ENCODE results near the gene ERC2.
A peak's percentile ranks its signal among the peaks of the same experiment; 100 is the strongest.

The ERC2 gene

GRCh38 chr3:56494679-56495322 lies 26.5 kb upstream of the ERC2 start:
- Histone ChIP-seq H3K4me1 (ENCODE audit: insufficient read depth, low read length, poor library complexity, severe bottlenecking) (no peaks in the 10 kb centered on the region), H3K79me2 (ENCODE audit: insufficient read depth, low read length) (no peaks in the 10 kb centered on the region), H3K9me2 (replicated peaks; ENCODE audit: low read depth, low read length) (no peaks in the 10 kb centered on the region), H3K9me3 (ENCODE audit: insufficient read depth, low read depth, low read length) (no peaks in the 10 kb centered on the region), H3K36me3 (ENCODE audit: insufficient read depth, low read length) (no peaks in the 10 kb centered on the region), H2AFZ (ENCODE audit: low read length) (no peak overlapping the region), H3F3A (ENCODE audit: low read depth) (no peaks in the 10 kb centered on the region), H3K4me2 (ENCODE audit: low read depth, low read length, poor library complexity, severe bottlenecking) (no peak overlapping the region), H4K20me1 (ENCODE audit: insufficient read depth, low read length, poor library complexity, severe bottlenecking) (no peaks in the 10 kb centered on the region), H3K4me3 (ENCODE audit: low read length, poor library complexity, severe bottlenecking) (no peak overlapping the region), H3K27me3 (ENCODE audit: insufficient read depth, low read length, poor library complexity, severe bottlenecking) (no peaks in the 10 kb centered on the region), H3K9ac (ENCODE audit: low read depth, low read length, poor library complexity, severe bottlenecking) (no peak overlapping the region)
- TF ChIP-seq CTCF (conservative IDR thresholded peaks at IDR 0.05; ENCODE audit: low read length) (peak; percentile 99), EZH2phosphoT487 (IDR thresholded peaks at IDR 0.05; ENCODE audit: borderline replicate concordance) (no peak)

GRCh38 chr3:56491566-56491965 lies 23.3 kb upstream of the ERC2 start:
- Histone ChIP-seq H3K9me2 (replicated peaks; ENCODE audit: low read depth, low read length) (no peaks in the 10 kb centered on the region; the same call in 1 of the 2 replicates), H3K79me2 (ENCODE audit: insufficient read depth, low read length) (no peaks in the 10 kb centered on the region), H3K4me3 (ENCODE audit: low read length, poor library complexity, severe bottlenecking) (no peak overlapping the region), H3K9me3 (ENCODE audit: insufficient read depth, low read depth, low read length) (no peaks in the 10 kb centered on the region), H2AFZ (ENCODE audit: low read length) (no peak overlapping the region), H3K4me1 (ENCODE audit: insufficient read depth, low read length, poor library complexity, severe bottlenecking) (no peaks in the 10 kb centered on the region), H3K27me3 (ENCODE audit: insufficient read depth, low read length, poor library complexity, severe bottlenecking) (no peaks in the 10 kb centered on the region), H3K36me3 (ENCODE audit: insufficient read depth, low read length) (no peaks in the 10 kb centered on the region), H3K9ac (ENCODE audit: low read depth, low read length, poor library complexity, severe bottlenecking) (no peak overlapping the region), H3K4me2 (ENCODE audit: low read depth, low read length, poor library complexity, severe bottlenecking) (no peak overlapping the region), H3F3A (ENCODE audit: low read depth) (no peaks in the 10 kb centered on the region), H4K20me1 (ENCODE audit: insufficient read depth, low read length, poor library complexity, severe bottlenecking) (no peaks in the 10 kb centered on the region)
- TF ChIP-seq EZH2phosphoT487 (IDR thresholded peaks at IDR 0.05; ENCODE audit: borderline replicate concordance) (no peak), CTCF (conservative IDR thresholded peaks at IDR 0.05; ENCODE audit: low read length) (no peak)

GRCh38 chr3:56488812-56489600 lies 20.7 kb upstream of the ERC2 start:
- no peak overlapping the region for H3K4me3 ChIP-seq (ENCODE audit: low read length, poor library complexity, severe bottlenecking)
- no peak overlapping the region for H3K4me2 ChIP-seq (ENCODE audit: low read depth, low read length, poor library complexity, severe bottlenecking)
- no peaks in the 10 kb centered on the region; the same call in 1 of the 2 replicates for H3K9me2 ChIP-seq (replicated peaks; ENCODE audit: low read depth, low read length)
- H3K9ac ChIP-seq (ENCODE audit: low read depth, low read length, poor library complexity, severe bottlenecking): no peak overlapping the region
- TF ChIP-seq EZH2phosphoT487 (IDR thresholded peaks at IDR 0.05; ENCODE audit: borderline replicate concordance): no peak
- no peak for TF ChIP-seq CTCF (conservative IDR thresholded peaks at IDR 0.05; ENCODE audit: low read length)
- H3K27me3 ChIP-seq (ENCODE audit: insufficient read depth, low read length, poor library complexity, severe bottlenecking): no peaks in the 10 kb centered on the region
- H3K79me2 ChIP-seq (ENCODE audit: insufficient read depth, low read length): no peaks in the 10 kb centered on the region
- H3K4me1 ChIP-seq (ENCODE audit: insufficient read depth, low read length, poor library complexity, severe bottlenecking): no peaks in the 10 kb centered on the region
- no peaks in the 10 kb centered on the region for H3K36me3 ChIP-seq (ENCODE audit: insufficient read depth, low read length)
- H4K20me1 ChIP-seq (ENCODE audit: insufficient read depth, low read length, poor library complexity, severe bottlenecking): no peaks in the 10 kb centered on the region
- H3F3A ChIP-seq (ENCODE audit: low read depth): no peaks in the 10 kb centered on the region
- no peaks in the 10 kb centered on the region for H3K9me3 ChIP-seq (ENCODE audit: insufficient read depth, low read depth, low read length)
- no peak overlapping the region for H2AFZ ChIP-seq (ENCODE audit: low read length)
